Right kidney (tissue), 1 donor: ENCODE measurements around the gene ZMIZ2.
"Not testable (repeated sequence)": the region's sequence is repeated elsewhere in the genome, so short reads cannot be mapped to it uniquely, and the experiment has no call there.

Experiments used
- DNase-seq: peaks from one replicate; pipeline ENCODE4 v3.0.0-alpha.2; 2016

ZMIZ2 gene

GRCh38 chr7:44726250-44726649 is 22.4 kb upstream of the ZMIZ2 start:
- DNase-seq: not testable (repeated sequence)

GRCh38 chr7:44727158-44727936 is 21.3 kb upstream of the ZMIZ2 start:
- DNase-seq: no peak

- no peak for DNase-seq
Observed at GRCh38 chr7:44727937-44728262, 20.7 kb upstream of the ZMIZ2 start.

- DNase-seq: no peak
Observed at GRCh38 chr7:44729949-44730590, 18.6 kb upstream of the ZMIZ2 start.

- not testable (repeated sequence) for DNase-seq
Observed at GRCh38 chr7:44732971-44733370, 15.7 kb upstream of the ZMIZ2 start.

DNA sequence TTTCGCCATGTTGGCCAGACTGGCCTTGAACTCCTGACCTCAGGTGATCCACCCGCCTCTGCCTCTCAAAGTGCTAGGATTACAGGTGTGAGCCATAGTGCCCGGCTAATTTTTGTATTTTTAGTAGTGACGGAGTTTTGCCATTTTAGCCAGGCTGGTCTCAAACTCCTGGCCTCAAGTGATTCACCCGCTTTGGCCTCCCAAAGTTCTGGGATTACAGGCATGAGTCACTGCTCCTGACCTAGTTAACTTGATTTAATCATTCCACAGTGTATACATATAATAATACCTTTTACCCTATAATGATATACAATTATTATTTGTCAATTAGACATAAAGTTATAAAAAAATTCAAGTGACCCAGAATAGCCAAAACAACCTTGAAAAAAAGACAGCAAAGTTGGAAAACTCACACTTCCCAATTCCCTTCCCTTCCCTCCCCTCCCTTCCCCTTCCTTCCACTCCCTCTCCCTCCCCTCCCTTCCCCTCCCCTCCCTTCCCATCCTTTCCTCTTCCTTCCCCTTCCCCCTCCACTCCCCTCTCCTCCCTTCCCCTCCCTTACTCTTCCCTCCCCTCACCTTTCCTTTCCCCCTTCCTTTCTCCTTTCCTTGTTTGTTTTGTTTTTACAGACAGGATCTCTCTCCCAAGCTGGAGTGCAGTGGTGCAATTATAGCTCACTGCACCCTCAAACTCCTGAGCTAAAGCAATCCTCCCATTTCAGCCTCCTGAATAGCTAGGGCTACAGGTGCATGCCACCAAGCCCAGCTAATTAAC is 14.8 kb upstream of the ZMIZ2 start:
- DNase-seq: no peak

GRCh38 chr7:44735403-44736165 is 13.1 kb upstream of the ZMIZ2 start:
- no peak for DNase-seq

DNA sequence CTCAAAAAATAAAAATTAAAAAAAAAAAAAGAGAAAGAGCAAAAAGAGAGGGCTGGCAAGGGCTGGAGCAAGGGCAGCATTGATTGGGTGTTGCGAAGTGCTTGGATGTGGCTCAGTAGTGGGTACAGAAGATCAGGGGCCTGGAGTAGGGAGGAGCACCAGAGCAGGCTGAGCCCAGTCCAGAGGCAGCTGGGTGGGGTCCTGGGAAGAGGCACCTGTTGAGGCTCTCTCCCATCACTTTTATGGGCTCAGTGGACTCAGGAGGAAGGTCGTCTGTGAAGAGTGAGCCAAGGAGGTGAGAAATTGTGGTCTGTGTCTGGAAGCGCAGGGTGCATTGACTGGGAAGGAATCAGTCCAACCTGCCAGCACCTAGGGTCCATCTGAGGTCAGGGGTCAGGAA is 11.8 kb upstream of the ZMIZ2 start:
- DNase-seq: no peak

- DNase-seq: no peak
Observed at GRCh38 chr7:44738051-44738723, 10.5 kb upstream of the ZMIZ2 start.

DNA sequence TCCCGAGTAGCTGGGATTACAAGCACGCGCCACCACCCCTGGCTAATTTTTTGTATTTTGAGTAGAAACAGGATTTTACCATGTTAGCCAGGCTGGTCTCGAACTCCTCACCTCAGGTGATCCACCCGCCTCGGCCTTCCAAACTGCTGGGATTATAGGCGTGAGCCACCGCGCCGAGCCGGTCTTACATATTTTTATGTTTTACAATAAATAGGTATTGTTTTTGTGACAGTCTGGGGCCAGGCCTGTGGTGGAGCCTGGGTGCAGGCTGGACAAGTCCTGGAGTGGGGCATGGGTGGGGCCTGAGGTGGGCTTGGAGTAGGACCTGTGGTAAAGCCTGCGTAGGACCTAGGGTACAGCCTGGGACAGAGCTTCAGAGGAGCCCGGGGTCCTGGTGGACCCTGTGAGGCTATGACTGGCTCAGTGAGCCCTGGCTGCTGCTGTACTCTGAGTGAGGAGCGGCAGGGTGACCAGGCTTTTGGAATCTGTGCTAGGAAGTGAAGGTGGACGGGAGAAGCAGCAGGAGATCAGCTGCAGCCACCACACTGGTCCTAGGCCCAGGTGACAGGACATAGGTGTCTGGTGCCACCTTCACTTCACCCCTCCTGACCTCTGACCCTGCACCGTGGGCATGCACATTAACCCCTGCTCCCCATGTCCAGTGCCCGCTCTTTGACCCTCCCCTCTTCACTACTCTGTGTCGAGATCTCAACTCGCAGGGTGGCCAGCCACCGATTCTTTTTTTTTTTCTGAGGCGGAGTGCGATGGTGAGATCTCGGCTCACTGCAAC is 9.6 kb upstream of the ZMIZ2 start:
- no peak for DNase-seq

- DNase-seq: no peak
Observed at GRCh38 chr7:44740055-44740454, 8.6 kb upstream of the ZMIZ2 start.

GRCh38 chr7:44743750-44744149 is 4.9 kb upstream of the ZMIZ2 start:
- no peak for DNase-seq

DNA sequence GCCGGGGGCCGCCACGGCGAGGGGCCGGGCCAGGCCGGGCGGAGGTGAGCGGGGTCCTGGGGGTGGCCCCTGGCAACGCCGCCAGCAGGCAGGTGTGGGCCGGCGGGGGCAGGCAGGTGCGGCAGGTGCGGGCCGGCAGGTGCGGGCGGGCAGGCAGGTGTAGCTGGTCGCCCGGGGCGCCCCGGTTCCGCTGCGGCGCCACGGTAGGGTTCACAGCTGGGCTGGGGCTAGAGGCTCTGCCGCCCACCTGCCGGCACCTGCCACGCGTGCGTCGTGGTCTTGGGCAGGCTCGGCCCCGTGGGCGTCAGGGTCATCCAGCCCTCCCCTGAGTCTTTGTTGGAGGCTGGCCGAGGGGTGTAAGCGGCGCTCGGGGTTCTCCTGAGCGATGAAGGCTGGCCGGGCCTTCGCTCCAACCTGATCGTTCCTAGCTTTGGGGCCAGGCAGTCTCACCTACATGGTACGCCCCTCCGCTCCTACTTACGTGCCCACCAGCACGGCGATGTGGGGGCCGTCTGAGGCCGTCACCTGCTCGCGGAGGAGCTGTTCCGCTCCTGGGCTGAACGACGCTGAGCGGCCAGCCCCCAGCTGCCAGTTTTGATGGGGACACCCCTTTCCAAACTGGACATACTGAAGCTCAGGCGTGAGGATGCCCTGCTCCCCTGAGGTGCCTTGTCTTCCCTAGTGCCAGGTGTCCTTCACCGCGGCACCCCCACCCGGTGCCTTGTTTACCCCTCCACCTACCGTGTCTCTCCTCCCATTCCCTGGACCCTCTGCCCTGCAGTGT is 493 bp downstream of the ZMIZ2 start:
- peak; percentile 69 for DNase-seq

DNA sequence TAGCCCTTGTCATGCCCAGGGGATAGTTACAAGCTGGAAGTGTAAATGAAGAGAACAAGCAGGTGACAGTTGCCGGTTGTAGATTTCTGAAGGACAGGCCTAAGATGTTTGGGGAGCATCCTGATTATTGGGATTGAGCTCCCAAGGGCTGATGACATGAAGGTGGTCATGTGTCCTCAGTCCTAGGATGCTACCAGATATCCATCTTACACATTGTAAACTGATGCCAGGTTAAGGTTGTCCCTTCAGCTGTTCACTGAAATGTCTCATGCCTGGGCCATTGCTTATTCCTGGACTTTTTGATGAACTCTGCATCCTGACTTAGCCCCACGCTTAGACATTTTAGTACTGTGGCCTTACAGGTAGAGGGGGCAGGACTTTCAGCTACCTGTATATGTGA is 1.3 kb downstream of the ZMIZ2 start:
- no peak for DNase-seq

GRCh38 chr7:44750424-44750823 is 1.8 kb downstream of the ZMIZ2 start:
- no peak for DNase-seq

- no peak for DNase-seq
Observed at GRCh38 chr7:44750921-44751571, 2.4 kb downstream of the ZMIZ2 start.

DNA sequence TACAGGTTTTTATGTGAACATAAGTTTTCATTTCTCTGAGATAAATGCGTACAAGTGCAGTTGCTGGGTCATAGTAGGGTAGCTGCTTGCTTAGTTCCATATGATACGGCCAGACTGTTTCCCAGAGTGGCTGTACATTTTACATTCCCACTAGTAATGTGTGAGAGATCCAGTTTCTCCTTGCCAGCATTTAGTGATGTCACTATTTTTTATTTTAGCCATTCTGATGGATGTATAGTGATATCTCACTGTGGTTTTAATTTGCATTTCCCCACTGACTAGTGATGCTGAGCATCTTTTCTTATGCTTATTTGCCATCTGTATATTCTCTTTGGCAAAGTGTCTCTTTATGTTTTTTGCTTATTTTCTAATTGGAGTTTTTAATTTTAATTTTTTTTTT is 4.2 kb downstream of the ZMIZ2 start:
- no peak for DNase-seq

DNA sequence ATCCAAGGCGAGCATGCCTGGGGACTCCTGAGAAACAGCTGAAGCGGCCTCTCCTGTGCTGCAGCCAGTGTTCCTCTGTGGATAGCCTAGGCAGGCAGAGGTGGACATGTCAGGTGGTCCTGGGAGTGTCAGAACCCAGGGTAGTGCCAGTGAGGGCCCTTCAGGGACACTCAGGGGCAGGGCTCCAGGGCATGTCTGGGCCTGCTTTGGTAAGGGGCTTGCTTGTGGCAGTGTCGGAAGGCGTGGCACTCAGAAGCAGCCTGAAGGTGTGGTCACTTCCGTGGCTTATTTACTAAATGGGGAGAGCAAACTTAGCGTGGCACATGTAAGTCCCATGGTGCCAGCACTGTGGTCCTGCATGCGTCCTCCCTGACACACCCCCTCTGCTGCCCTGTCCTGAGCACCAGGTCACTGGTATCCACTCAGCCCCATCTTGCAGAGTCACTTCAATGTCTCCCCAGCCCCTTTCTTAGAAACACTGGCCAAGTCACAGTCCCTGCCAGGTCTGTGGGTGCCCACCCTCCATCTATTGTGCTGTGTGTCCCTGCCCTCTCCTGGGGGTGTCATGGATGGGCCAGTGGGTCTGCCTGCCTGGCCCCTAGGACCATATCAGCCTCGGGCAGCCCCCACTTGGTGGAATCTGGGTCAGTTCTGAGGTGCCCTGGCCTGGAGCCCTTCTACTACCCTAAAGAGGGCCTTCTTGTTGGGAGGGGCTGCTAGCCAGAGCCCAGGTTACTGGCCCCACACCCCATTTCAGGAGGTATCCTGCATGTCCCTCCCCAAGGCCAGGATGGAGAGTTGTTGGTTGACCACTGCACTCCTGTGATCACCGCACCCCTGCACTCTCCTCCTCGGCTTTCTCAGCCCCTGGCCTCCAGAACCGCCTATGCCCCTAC is 6.4 kb downstream of the ZMIZ2 start:
- DNase-seq: no peak
